Hair follicular keratinocyte (primary cell): Measurements from ENCODE around the gene DZIP3. TPM values are rescaled to one million over a fixed set of nuclear protein-coding genes. Genes with fewer than 3 reads are reported as not detected.

ENCODE experiments used
- total RNA-seq: library from RNA; depleted of rRNA; stranded (reverse); fragments of >200 nt; gene quantifications from 2 replicates; pipeline ENCODE4 v1.2.3, GENCODE V29; 2015

The DZIP3 gene, protein sequence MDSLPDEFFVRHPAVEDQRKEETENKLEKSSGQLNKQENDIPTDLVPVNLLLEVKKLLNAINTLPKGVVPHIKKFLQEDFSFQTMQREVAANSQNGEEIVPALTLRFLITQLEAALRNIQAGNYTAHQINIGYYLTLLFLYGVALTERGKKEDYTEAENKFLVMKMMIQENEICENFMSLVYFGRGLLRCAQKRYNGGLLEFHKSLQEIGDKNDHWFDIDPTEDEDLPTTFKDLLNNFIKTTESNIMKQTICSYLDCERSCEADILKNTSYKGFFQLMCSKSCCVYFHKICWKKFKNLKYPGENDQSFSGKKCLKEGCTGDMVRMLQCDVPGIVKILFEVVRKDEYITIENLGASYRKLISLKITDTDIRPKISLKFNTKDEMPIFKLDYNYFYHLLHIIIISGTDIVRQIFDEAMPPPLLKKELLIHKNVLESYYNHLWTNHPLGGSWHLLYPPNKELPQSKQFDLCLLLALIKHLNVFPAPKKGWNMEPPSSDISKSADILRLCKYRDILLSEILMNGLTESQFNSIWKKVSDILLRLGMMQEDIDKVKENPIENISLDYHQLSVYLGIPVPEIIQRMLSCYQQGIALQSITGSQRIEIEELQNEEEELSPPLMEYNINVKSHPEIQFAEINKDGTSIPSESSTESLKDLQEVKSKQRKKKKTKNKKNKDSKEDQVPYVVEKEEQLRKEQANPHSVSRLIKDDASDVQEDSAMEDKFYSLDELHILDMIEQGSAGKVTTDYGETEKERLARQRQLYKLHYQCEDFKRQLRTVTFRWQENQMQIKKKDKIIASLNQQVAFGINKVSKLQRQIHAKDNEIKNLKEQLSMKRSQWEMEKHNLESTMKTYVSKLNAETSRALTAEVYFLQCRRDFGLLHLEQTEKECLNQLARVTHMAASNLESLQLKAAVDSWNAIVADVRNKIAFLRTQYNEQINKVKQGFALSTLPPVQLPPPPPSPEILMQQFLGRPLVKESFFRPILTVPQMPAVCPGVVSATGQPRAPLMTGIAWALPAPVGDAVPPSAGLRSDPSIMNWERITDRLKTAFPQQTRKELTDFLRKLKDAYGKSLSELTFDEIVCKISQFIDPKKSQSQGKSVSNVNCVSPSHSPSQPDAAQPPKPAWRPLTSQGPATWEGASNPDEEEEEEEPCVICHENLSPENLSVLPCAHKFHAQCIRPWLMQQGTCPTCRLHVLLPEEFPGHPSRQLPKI
- total RNA-seq: 2.8 and 3.9 TPM in 2 replicates

DNA sequence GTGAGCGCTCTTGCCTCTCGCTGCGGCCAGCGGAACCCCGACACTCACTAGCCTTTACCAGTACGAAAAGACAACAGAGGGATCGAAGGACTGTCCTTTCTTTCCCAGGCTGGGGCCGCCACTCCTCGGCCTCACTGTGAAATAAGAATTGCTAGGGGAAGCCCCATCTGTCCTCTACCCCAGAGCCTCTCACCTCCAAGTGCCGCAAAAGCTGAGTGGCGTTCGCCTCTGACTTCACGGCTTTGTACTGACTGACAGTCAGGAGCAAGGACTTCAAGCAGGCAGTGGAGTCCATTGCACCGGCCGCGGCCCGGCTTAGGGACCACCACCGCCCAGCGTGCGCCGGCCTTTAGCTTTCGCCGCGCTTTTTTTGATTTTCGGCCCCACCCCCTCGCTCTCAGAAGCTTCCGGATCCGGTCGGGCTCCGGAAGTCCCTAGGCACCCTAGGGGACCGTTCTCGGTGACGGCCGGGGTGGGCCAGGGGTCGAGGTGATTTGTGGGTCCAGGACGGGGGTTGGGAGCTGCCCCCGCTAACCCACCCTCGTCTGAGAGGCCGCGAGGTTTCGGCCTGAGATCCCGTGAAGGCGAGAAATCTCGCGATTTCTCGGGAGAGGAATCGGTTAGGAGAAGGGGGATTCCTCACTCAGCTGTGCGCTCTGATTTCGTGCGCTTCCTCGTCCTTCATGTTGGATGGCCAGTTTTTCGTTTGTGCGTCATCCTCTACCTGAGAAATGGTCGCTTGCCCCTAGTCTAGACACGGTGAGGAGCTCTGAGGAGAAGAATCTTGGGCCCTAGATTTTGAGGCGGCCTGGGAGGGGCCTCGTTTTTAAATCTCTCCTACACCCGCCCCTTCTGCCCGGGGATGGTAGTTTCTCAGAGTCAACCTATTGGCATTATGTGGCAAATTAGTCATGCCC, at the start of gene DZIP3, which contains the start of gene CIP2A:
TSS of gene DZIP3 (plus strand) at position 642 of the 917 bp plus-strand sequence. CDS start 15,685 bp downstream, outside the sequence.
TSS of gene CIP2A (minus strand) at position 358 of the 917 bp plus-strand sequence. CDS start at position 295, 63 bp downstream.

Other genes starting within 250 kb of the DZIP3 start
- gene MYH15, start 79.1 kb upstream of the DZIP3 start, total RNA-seq: 0.23 and 0.31 TPM in 2 replicates
- 9.2 and 21.3 TPM in 2 replicates for gene CIP2A, start 284 bp upstream of the DZIP3 start, total RNA-seq
- not detected in 2 replicates for gene RETNLB, start 167.7 kb downstream of the DZIP3 start, total RNA-seq
- not detected in 2 replicates for gene TRAT1, start 233.1 kb downstream of the DZIP3 start, total RNA-seq